OCI-LY7 (cell line): Measurements from ENCODE around the gene STING1. TPM values are rescaled to one million over a fixed set of nuclear protein-coding genes. Genes with fewer than 3 reads are reported as not detected.

ENCODE experiments used
- BruUV-seq: library from RNA; stranded (reverse); fragments of 400-500 nt; replicated peaks from 2 replicates; lab custom pipeline; 2021; lab: Mats Ljungman, UMichigan
- CTCF ChIA-PET: fragments of 300-600 bp; sonication (Branson Sonifier 250); formaldehyde crosslinking; loops from one replicate; lab custom pipeline; 2022; ENCODE audit warnings: antibody characterized with exemption; ENCODE audit not compliant: unreplicated experiment; lab: Charles Lee
- POLR2A ChIA-PET: fragments of 300-600 bp; sonication (Branson Sonifier 250); formaldehyde crosslinking; loops from one replicate; lab custom pipeline; 2022; ENCODE audit warnings: antibody characterized with exemption; lab: Charles Lee
- DNase-seq: peaks from one replicate; pipeline ENCODE4 v3.0.0-alpha.2; 2015; ENCODE audit warnings: low spot score
- H2AFZ ChIP-seq: fragments of 200-600 bp; sonication (generic), shearing (Covaris generic); 2 replicates; pipeline ENCODE4 v1.6.1; 2014; ENCODE audit warnings: mild to moderate bottlenecking, antibody characterized with exemption, low read length, moderate library complexity
- H3K27ac ChIP-seq: fragments of 200-600 bp; sonication (generic); 2 replicates; pipeline ENCODE4 v1.5.1; 2014; ENCODE audit warnings: mixed run types, low read depth, mild to moderate bottlenecking, moderate library complexity, low read length, inconsistent platforms; ENCODE audit not compliant: poor library complexity, severe bottlenecking
- H3K36me3 ChIP-seq: fragments of 200-600 bp; sonication (generic); 2 replicates; pipeline ENCODE4 v1.6.1; 2014; ENCODE audit warnings: mild to moderate bottlenecking, antibody characterized with exemption, low read length, moderate library complexity, mixed read lengths; ENCODE audit not compliant: insufficient read depth
- H3K4me1 ChIP-seq: fragments of 200-600 bp; sonication (generic); 2 replicates; pipeline ENCODE4 v1.5.1; 2014; ENCODE audit warnings: mild to moderate bottlenecking, low read length; ENCODE audit not compliant: insufficient read depth, poor library complexity, severe bottlenecking
- H3K4me2 ChIP-seq: fragments of 200-600 bp; sonication (generic); 2 replicates; pipeline ENCODE4 v1.6.1; 2014; ENCODE audit warnings: mild to moderate bottlenecking, low read length
- H3K4me3 ChIP-seq: fragments of 200-600 bp; sonication (generic); 2 replicates; pipeline ENCODE4 v1.5.1; 2014; ENCODE audit warnings: mild to moderate bottlenecking, low read depth, low read length; ENCODE audit not compliant: poor library complexity, severe bottlenecking
- H3K79me2 ChIP-seq: fragments of 200-600 bp; sonication (generic); 2 replicates; pipeline ENCODE4 v1.6.1; 2016; ENCODE audit warnings: low read depth, mild to moderate bottlenecking, low read length, moderate library complexity, mixed read lengths; ENCODE audit not compliant: insufficient read depth
- H3K9me2 ChIP-seq: fragments of 200-600 bp; sonication (generic); 2 replicates; pipeline ENCODE4 v1.6.1; 2016; ENCODE audit warnings: mild to moderate bottlenecking, low read length, mixed read lengths; ENCODE audit not compliant: insufficient read depth
- H3K9me3 ChIP-seq: fragments of 200-600 bp; sonication (generic); 2 replicates; pipeline ENCODE4 v1.6.1; 2014; ENCODE audit warnings: mild to moderate bottlenecking, mixed run types, low read length, mixed read lengths
- H4K20me1 ChIP-seq: fragments of 200-600 bp; sonication (generic); 2 replicates; pipeline ENCODE4 v1.6.1; 2014; ENCODE audit warnings: mild to moderate bottlenecking, antibody characterized with exemption, low read length, moderate library complexity, mixed read lengths; ENCODE audit not compliant: insufficient read depth
- CTCF ChIP-seq: fragments of 200-600 bp; sonication (generic); conservative IDR thresholded peaks from 2 replicates; pipeline ENCODE4 v1.5.1; 2014; ENCODE audit warnings: mild to moderate bottlenecking, antibody characterized with exemption, low read length, moderate library complexity, mixed read lengths
- EZH2phosphoT487 ChIP-seq: fragments of 200-600 bp; sonication (generic); IDR thresholded peaks from 2 replicates; pipeline ENCODE4 v1.6.1; 2018; ENCODE audit warnings: low read depth, borderline replicate concordance, mild to moderate bottlenecking, mixed run types, antibody characterized with exemption, low read length, moderate library complexity, mixed read lengths
- intact Hi-C: fragments of 100-400 bp; cut with micrococcal nuclease; formaldehyde crosslinking; loops from one replicate; pipeline ENCODE4 v1.10.0; 2022; ENCODE audit not compliant: unreplicated experiment
- total RNA-seq, 2 experiments: library from RNA; depleted of rRNA in 1 of 2; stranded (reverse); fragments of >200 nt in 1 of 2; shearing (Covaris generic) in 1 of 2; gene quantifications; 2 replicates each; pipeline ENCODE4 v1.2.3, GENCODE V29; 2014 to 2022

STING1 gene
- total RNA-seq, 2 experiments from 2014 or later, result 0.44 TPM; not detected in 1

- no peak overlapping the region for H3K4me3 ChIP-seq
- POLR2A ChIA-PET, result interaction anchor here (0.6 kb wide), 1 partner anchor 12 kb away, joined by 3 read pairs; no protein-coding TSS in a partner anchor
- no peaks in the 10 kb centered on the region for H4K20me1 ChIP-seq
- peaks cover under 1% of the 10 kb centered on the region for H3K4me1 ChIP-seq
- no peaks in the 10 kb centered on the region for H3K9me2 ChIP-seq
- no peaks in the 10 kb centered on the region for H3K36me3 ChIP-seq
- no peaks in the 10 kb centered on the region for H3K79me2 ChIP-seq
- no peak for DNase-seq
- H3K27ac ChIP-seq, result no peak overlapping the region
- no peaks in the 10 kb centered on the region for H3K9me3 ChIP-seq
- TF ChIP-seq CTCF, result no peak
- no peak for TF ChIP-seq EZH2phosphoT487
- CTCF ChIA-PET, result no interaction called here
- H2AFZ ChIP-seq, result no peak overlapping the region
- no TSS peak for BruUV-seq
- intact Hi-C loops, result no loop called here
- H3K4me2 ChIP-seq, result no peak overlapping the region
Measured at GRCh38 chr5:139475865-139476617, 6.5 kb downstream of the STING1 start.

GRCh38 chr5:139474890-139475791, 7.4 kb downstream of the STING1 start:
- DNase-seq, result no peak
- no peak overlapping the region for H3K4me3 ChIP-seq

More at GRCh38 chr5:139474890-139475791, 7.4 kb downstream of the STING1 start:
- BruUV-seq, result no TSS peak
- Histone ChIP-seq H2AFZ (no peak overlapping the region), H3K9me3 (no peaks in the 10 kb centered on the region), H3K4me2 (no peak overlapping the region), H3K36me3 (no peaks in the 10 kb centered on the region), H3K27ac (no peak overlapping the region), H3K79me2 (no peaks in the 10 kb centered on the region), H3K4me1 (peaks cover 5% of the 10 kb centered on the region), H3K9me2 (no peaks in the 10 kb centered on the region), H4K20me1 (no peaks in the 10 kb centered on the region)
- ChIA-PET POLR2A (no interaction called here), CTCF (no interaction called here)
- TF ChIP-seq CTCF (no peak), EZH2phosphoT487 (no peak)
- intact Hi-C loops, result no loop called here
